Progenitor cell of endocrine pancreas (in vitro differentiated cells): ENCODE results near the gene MATR3. TPM values are rescaled to one million over a fixed set of nuclear protein-coding genes. Genes with fewer than 3 reads are reported as not detected.

Experiments used
- DNase-seq: peaks from one replicate; pipeline ENCODE4 v3.0.0; 2021; ENCODE audit warnings: low spot score; ENCODE audit not compliant: unreplicated experiment
- H3K27ac Mint-ChIP-seq: 2 replicates; pipeline ENCODE4 v1.8.0; 2021; ENCODE audit warnings: mild to moderate bottlenecking, moderate library complexity, mixed read lengths
- H3K27me3 Mint-ChIP-seq: 2 replicates; pipeline ENCODE4 v1.8.0; 2021; ENCODE audit warnings: mixed read lengths
- H3K36me3 Mint-ChIP-seq: 2 replicates; pipeline ENCODE4 v1.8.0; 2022; ENCODE audit warnings: mixed read lengths; ENCODE audit not compliant: insufficient read depth
- H3K4me1 Mint-ChIP-seq: 2 replicates; pipeline ENCODE4 v1.8.0; 2021; ENCODE audit warnings: low read depth, mixed read lengths
- H3K4me3 Mint-ChIP-seq: 2 replicates; pipeline ENCODE4 v1.8.0; 2021; ENCODE audit warnings: low read depth, mild to moderate bottlenecking, moderate library complexity, mixed read lengths
- H3K9me3 Mint-ChIP-seq: 2 replicates; pipeline ENCODE4 v1.8.0; 2021; ENCODE audit warnings: low read depth, mixed read lengths
- CTCF ChIP-seq: fragments of 200-600 bp; sonication (generic); IDR thresholded peaks from one replicate; pipeline ENCODE4 v1.5.0; 2021; ENCODE audit warnings: antibody characterized with exemption, mild to moderate bottlenecking; ENCODE audit not compliant: unreplicated experiment
- total RNA-seq: library from RNA; stranded (reverse); gene quantifications from 2 replicates; pipeline ENCODE4 v1.2.1, GENCODE V29; 2021

The MATR3 gene
- total RNA-seq, 1 donor from 2014 or later: 336 TPM

GRCh38 chr5:139263536-139263935 is 30.0 kb upstream of the MATR3 start:
- no peaks in the 10 kb centered on the region for H3K36me3 Mint-ChIP-seq
- no peak for TF ChIP-seq CTCF
- no peaks in the 10 kb centered on the region for H3K27me3 Mint-ChIP-seq
- no peaks in the 10 kb centered on the region for H3K9me3 Mint-ChIP-seq
- H3K27ac Mint-ChIP-seq: no peak overlapping the region
- H3K4me1 Mint-ChIP-seq: peaks cover 4% of the 10 kb centered on the region
- no peak overlapping the region for H3K4me3 Mint-ChIP-seq
- no peak for DNase-seq

- no peaks in the 10 kb centered on the region for H3K9me3 Mint-ChIP-seq
- no peaks in the 10 kb centered on the region for H3K27me3 Mint-ChIP-seq
- no peak for TF ChIP-seq CTCF
- peaks cover 4% of the 10 kb centered on the region for H3K4me1 Mint-ChIP-seq
- no peak overlapping the region for H3K4me3 Mint-ChIP-seq
- no peaks in the 10 kb centered on the region for H3K36me3 Mint-ChIP-seq
- no peak overlapping the region for H3K27ac Mint-ChIP-seq
- no peak for DNase-seq
These were observed 29.6 kb upstream of the MATR3 start for GRCh38 chr5:139263946-139264345.

DNA sequence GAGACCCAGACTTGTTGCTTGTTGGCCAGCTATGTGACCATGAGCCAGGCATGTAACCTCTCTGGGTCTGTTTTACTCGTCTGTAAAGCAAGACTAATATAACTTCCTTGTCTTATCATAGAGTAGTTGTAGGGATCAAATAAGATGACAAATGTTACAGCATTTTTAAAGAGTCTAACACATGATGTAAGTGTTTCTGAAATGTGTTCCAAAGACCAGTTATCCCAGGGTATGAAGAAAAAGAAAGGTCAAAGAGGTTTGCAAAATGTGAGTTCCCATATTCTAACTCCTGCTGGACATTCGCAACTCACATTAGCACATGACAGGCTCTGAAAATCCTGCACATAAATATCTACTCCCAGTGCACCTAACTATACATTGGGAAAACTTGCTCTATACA is 28.5 kb upstream of the MATR3 start:
- H3K27ac Mint-ChIP-seq: no peak overlapping the region
- no peak for TF ChIP-seq CTCF

GRCh38 chr5:139266236-139266635 is 27.3 kb upstream of the MATR3 start:
- Mint-ChIP-seq H3K36me3 (no peaks in the 10 kb centered on the region), H3K9me3 (no peaks in the 10 kb centered on the region), H3K4me1 (peaks cover 4% of the 10 kb centered on the region), H3K27me3 (no peaks in the 10 kb centered on the region), H3K27ac (no peak overlapping the region), H3K4me3 (no peak overlapping the region)
- DNase-seq: no peak
- no peak for TF ChIP-seq CTCF

More for the DNA sequence above, 28.5 kb upstream of the MATR3 start:
- peaks cover 4% of the 10 kb centered on the region for H3K4me1 Mint-ChIP-seq
- H3K27me3 Mint-ChIP-seq: no peaks in the 10 kb centered on the region
- no peaks in the 10 kb centered on the region for H3K9me3 Mint-ChIP-seq
- no peak for DNase-seq
- H3K36me3 Mint-ChIP-seq: no peaks in the 10 kb centered on the region
- H3K4me3 Mint-ChIP-seq: no peak overlapping the region

- Mint-ChIP-seq H3K9me3 (no peaks in the 10 kb centered on the region), H3K4me3 (no peak overlapping the region), H3K36me3 (no peaks in the 10 kb centered on the region), H3K27ac (no peak overlapping the region), H3K4me1 (peaks cover 4% of the 10 kb centered on the region), H3K27me3 (peaks cover 2% of the 10 kb centered on the region)
- TF ChIP-seq CTCF: no peak
- no peak for DNase-seq
These were observed 26.1 kb upstream of the MATR3 start for GRCh38 chr5:139267481-139267880.
